COR-L47 (cell line): ENCODE measurements around the gene CHST15.
"Not testable (repeated sequence)": the region's sequence is repeated elsewhere in the genome, so short reads cannot be mapped to it uniquely, and the experiment has no call there.

ENCODE experiments used
- DNase-seq: peaks from one replicate; lab custom pipeline; 2025; lab: John Stamatoyannopoulos, UW

Gene CHST15

GRCh38 chr10:124124769-124125161, 31.4 kb upstream of the CHST15 start:
- no peak for DNase-seq

- DNase-seq = no peak
Observed at GRCh38 chr10:124124123-124124768, 30.8 kb upstream of the CHST15 start.

- no peak for DNase-seq
Observed at GRCh38 chr10:124123156-124123555, 29.8 kb upstream of the CHST15 start.

DNA sequence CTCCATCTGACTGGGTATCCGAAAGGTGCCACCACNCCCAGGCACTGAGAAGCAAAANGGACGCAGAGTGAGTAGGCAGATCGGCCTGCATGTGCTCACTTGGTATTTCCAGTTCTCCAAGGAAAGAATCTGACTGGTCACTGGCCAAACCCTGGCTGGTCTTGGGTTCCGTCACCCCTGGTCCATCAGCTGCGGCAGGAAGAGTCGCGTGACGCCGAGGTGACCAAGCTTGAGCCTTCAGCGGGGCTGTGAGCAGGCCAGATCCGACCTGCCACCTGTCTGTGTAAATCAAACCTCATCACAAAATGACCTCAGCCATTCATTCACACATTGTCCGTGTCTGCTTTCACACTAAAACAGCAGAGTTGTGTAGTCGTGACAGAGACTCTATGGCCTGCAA, 28.8 kb upstream of the CHST15 start:
- DNase-seq = no peak

DNA sequence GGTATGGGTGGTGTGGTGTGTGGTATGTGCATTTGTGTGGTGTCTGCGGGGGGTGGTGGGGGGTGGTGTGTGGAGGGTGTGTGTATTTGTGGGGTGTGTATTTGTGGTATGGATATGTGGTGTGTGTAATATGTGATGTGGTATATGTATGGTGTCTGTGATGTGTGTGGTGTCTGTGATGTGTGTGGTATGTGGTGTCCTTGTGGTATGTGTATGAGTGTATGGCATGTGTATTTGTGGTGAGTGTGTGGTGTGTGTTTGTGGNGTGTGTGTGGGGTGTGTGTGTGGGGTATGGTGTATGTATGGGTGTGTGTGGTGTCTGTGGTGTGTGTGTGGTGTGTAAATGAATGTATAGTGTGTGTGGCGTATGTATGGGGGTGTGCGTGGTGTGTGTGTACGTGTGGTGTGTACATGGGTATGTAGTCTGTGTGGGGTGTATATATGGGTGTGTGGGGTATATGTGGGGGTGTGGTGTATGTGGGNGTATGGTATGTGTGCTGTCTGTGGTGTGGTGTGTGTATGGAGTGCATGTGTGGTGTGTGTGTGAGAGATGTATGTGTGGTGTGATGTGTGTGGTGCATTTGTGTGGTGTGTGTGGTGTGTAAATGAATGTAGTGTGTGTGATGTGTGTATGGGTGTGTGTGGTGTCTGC, 27.1 kb upstream of the CHST15 start:
- DNase-seq = no peak

DNA sequence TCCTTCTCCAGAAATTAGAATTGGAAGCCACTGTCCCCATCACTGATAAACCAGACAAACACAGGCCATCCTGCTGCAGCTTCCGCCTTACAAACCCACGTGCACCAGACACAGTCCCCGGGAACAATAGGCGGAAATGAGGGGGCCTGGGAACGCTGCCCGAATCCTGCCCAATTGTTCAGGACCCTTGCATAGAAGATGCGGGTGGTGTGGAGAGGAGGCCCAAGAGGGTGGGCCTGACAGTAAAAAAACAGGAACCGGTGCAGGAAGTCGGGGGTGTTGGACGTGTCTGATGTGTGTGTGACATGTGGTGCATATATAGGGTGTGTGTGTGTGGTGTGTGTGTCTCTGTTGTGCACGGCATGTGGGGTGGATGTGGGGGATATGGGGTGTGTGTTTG, 26.5 kb upstream of the CHST15 start:
- no peak for DNase-seq

DNA sequence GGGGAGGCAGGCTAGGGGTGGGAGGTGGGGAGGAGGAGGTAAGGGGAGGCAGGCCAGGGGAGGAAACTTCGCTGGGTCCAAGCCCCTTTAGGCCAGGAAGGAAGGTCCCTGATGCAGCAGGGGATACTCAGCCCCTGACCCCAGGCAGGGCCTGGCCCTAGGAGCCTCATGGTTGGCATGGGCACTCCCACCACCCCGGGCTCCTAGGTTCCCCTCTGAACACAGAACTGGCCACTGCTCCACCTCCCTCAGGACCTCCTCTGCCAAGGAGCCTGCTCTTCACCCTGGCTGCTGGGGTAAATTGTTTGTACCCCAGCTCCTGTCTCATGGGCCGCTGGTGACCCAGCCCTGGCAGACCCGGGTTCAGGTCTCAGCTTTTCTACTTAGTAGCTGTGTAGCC, 25.8 kb upstream of the CHST15 start:
- no peak for DNase-seq

DNA sequence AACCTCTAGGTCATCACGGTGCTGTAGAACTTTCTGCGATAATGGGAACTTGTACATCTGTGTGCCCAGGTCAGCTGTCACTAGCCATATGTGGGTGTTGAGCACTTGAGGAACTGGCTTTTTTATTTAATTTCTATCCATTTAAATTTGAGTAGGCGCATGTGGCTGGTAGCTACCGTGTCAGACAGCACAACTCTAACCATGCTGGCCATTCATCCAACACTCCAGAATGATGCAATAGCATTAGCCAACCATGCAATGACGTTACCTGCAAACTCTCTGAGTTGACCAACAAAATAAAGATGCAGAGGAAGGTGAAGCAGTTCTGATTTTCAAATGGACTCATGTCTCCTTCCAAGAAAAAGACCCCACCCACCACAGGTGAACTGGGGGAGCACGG, 24.4 kb upstream of the CHST15 start:
- DNase-seq = no peak

GRCh38 chr10:124117511-124117785, 24.1 kb upstream of the CHST15 start:
- DNase-seq = no peak

GRCh38 chr10:124116771-124117510, 23.5 kb upstream of the CHST15 start:
- no peak for DNase-seq

- DNase-seq = no peak
Observed at GRCh38 chr10:124114696-124115095, 21.3 kb upstream of the CHST15 start.

DNA sequence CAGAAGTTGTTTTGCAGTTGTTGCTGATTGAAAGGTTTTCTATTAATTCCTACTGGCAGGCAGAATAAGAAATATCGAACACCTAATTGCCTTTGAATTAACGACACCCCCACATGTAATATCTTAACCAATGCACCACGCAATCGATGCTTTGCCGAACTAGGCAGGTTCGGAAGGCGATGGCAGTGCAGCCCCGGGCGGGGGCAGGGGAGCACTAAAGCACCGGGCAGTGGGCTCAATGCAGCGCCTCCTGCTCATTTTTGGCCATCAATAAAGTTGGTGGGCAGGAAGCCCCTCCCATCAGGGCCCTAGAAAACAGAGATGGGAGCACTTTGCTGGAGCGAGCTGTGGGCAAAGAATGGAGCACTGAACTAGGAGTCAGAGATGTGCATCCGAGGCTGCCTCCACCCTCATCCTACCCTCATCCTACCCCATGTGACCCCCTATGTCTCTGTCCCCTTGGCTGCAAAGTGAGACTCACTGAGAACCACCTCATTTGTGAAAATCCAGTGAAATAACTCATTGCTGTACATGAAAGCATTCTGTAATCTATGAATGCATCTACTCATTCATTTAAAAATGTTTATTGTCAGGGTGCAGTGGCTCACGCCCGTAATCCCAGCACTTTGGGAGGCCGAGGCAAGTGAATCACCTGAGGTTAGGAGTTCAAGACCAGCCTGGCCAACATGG, 19.6 kb upstream of the CHST15 start:
- DNase-seq = no peak

DNA sequence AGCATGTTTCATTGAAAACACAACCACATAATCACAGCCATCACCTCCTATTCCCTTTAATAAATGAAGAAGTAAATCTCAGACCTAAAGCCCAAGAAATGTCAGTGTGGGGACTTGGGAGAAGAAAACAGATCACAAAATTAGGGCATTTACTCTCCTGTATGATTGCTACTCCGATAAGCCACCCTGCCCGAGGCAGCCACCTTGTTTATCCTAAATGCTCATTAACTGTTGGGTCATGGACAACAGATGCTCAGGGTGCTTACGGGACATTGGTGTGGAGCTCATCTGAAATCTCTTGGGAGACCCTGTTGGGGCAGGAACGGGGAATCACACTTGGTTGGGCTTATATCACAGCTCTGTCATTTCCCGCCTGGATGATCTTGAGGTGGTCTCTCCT, 17.5 kb upstream of the CHST15 start:
- no peak for DNase-seq

GRCh38 chr10:124109261-124109660, 15.9 kb upstream of the CHST15 start:
- DNase-seq = no peak

DNA sequence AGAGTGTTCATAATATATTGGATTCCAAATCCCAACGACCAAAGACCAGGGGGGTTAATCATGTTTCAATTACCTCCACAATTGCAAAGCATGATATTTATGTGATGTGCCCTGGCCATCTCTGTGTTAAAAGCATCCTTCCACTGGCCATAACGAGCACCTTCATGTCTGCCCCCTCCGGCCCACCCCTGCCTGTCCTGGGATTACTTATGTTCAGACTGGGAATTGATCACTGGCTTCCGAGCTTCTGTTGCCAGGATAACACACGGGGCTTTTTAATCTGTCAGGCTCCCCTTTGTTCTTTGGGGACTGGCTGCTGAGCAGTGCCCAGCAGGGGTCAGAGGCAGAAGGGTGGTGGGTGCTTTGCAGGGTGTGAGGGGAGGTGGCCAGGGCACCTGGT, 13.7 kb upstream of the CHST15 start:
- no peak for DNase-seq

DNA sequence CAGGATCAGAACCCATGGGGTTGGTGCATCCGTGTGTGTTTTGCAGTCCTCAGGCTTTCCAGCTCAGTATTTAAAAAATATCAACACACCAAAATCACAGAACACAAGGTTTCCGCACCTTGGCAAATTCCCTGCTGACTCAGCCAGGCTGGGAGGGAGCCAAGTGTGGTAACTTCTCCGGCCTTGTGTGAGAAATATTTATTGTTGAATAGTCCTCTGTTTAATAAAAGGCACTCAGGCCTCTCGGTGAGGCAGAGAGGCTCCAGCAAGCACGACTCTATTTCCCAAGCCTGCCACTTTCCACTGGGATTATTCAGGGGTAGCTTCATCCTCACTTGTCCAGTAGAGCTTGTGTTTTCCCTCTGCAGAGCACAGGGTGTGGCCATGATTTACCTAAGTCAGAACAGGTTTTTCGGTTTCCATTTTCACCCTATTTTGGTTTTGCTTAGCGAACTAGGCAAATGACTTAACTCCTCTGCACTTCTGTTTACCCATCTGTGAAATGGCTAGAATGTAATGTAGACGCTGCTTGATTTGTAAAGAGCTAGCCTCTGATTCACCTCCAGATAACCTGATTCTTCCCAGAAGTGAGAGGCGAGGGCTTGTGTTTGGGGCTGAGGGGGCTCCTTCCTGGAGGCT, 13.0 kb upstream of the CHST15 start:
- no peak for DNase-seq

- no peak for DNase-seq
Observed at GRCh38 chr10:124105594-124105993, 12.2 kb upstream of the CHST15 start.

- DNase-seq = no peak
Observed at GRCh38 chr10:124105045-124105444, 11.6 kb upstream of the CHST15 start.

- DNase-seq = no peak
Observed at GRCh38 chr10:124104011-124104627, 10.7 kb upstream of the CHST15 start.

GRCh38 chr10:124101351-124101750, 8.0 kb upstream of the CHST15 start:
- no peak for DNase-seq

DNA sequence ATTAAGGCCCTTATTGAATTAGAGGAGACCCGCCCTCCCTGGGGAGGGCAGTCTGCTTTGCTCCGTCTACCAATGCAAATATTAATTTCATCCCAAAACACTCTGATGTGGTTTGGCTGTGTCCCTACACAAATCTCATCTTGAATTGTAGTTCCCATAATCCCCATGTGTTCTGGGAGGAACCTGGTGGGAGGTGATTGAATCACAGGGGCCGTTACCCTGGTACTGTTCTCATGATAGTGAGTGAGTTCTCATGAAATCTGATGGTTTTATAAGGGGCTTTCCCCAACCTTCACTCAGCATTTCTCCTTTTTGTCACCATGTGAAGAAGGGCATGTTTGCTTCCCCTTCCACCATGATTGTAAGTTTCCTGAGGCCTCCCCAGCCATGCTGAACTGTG, 7.3 kb upstream of the CHST15 start:
- DNase-seq = not testable (repeated sequence)

GRCh38 chr10:124100124-124100523, 6.7 kb upstream of the CHST15 start:
- DNase-seq = no peak
